ENCODE results near the gene KIF26A. TPM values are rescaled to one million over a fixed set of nuclear protein-coding genes. Genes with fewer than 3 reads are reported as not detected.

KIF26A gene
- total and polyA plus RNA-seq, 2 experiments from 2014 or later = 5.6 to 103 TPM

DNA sequence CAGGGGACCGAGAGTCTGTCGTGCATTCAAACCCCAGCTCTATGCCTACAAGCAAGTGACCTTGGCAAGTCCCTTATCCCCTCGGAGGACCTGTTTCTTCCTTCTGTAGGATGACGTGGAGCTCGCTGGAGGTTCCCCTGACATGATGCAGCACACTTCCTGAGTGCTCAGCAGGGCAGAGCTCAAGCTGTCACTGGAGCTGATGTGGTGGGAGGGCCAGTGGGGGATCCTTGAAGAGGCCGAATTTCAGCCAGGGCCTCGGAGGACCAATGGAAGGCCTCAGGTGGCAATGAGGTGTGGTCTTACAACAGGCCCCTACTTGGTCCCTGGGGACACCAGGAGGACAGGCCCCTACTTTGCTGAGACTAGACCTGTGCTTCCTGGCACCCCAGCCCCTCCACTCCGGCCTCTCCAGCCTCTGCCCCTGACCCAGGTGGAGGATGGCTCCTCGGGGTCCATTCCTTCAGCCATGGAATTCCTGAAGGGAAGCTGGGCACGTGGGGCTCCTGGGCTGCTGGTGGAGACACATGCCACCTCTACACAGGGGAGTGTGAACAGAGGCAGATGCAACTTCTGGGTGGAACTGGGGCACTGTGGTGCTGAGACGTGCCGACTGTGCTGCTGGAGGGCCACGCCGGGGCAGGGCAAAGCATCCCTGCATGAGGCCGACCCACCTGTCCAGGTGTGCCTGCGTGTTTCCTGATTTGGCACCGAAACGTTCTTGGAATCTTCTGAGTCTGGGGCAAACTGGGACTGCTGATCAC lies 18.7 kb upstream of the KIF26A start:
- Histone ChIP-seq H2AFZ (no peak overlapping the region), H3K27ac (ENCODE audit: low read depth) (no peak overlapping the region), H3F3A (replicated peaks; ENCODE audit: low read depth) (no peaks in the 10 kb centered on the region), H3K4me3 (no peak overlapping the region), H3K9me2 (ENCODE audit: insufficient read depth) (no peaks in the 10 kb centered on the region), H3K36me3 (ENCODE audit: insufficient read depth) (no peaks in the 10 kb centered on the region), H3K79me2 (replicated peaks; ENCODE audit: insufficient read depth) (no peaks in the 10 kb centered on the region), H3K4me1 (ENCODE audit: insufficient read depth) (no peaks in the 10 kb centered on the region; the same call in 1 of the 2 replicates), H3K4me2 (no peak overlapping the region), H4K20me1 (replicated peaks; ENCODE audit: insufficient read depth) (no peaks in the 10 kb centered on the region), H3K27me3 (ENCODE audit: insufficient read depth) (peaks cover 36% of the 10 kb centered on the region)
- TF ChIP-seq, protein P1, sequence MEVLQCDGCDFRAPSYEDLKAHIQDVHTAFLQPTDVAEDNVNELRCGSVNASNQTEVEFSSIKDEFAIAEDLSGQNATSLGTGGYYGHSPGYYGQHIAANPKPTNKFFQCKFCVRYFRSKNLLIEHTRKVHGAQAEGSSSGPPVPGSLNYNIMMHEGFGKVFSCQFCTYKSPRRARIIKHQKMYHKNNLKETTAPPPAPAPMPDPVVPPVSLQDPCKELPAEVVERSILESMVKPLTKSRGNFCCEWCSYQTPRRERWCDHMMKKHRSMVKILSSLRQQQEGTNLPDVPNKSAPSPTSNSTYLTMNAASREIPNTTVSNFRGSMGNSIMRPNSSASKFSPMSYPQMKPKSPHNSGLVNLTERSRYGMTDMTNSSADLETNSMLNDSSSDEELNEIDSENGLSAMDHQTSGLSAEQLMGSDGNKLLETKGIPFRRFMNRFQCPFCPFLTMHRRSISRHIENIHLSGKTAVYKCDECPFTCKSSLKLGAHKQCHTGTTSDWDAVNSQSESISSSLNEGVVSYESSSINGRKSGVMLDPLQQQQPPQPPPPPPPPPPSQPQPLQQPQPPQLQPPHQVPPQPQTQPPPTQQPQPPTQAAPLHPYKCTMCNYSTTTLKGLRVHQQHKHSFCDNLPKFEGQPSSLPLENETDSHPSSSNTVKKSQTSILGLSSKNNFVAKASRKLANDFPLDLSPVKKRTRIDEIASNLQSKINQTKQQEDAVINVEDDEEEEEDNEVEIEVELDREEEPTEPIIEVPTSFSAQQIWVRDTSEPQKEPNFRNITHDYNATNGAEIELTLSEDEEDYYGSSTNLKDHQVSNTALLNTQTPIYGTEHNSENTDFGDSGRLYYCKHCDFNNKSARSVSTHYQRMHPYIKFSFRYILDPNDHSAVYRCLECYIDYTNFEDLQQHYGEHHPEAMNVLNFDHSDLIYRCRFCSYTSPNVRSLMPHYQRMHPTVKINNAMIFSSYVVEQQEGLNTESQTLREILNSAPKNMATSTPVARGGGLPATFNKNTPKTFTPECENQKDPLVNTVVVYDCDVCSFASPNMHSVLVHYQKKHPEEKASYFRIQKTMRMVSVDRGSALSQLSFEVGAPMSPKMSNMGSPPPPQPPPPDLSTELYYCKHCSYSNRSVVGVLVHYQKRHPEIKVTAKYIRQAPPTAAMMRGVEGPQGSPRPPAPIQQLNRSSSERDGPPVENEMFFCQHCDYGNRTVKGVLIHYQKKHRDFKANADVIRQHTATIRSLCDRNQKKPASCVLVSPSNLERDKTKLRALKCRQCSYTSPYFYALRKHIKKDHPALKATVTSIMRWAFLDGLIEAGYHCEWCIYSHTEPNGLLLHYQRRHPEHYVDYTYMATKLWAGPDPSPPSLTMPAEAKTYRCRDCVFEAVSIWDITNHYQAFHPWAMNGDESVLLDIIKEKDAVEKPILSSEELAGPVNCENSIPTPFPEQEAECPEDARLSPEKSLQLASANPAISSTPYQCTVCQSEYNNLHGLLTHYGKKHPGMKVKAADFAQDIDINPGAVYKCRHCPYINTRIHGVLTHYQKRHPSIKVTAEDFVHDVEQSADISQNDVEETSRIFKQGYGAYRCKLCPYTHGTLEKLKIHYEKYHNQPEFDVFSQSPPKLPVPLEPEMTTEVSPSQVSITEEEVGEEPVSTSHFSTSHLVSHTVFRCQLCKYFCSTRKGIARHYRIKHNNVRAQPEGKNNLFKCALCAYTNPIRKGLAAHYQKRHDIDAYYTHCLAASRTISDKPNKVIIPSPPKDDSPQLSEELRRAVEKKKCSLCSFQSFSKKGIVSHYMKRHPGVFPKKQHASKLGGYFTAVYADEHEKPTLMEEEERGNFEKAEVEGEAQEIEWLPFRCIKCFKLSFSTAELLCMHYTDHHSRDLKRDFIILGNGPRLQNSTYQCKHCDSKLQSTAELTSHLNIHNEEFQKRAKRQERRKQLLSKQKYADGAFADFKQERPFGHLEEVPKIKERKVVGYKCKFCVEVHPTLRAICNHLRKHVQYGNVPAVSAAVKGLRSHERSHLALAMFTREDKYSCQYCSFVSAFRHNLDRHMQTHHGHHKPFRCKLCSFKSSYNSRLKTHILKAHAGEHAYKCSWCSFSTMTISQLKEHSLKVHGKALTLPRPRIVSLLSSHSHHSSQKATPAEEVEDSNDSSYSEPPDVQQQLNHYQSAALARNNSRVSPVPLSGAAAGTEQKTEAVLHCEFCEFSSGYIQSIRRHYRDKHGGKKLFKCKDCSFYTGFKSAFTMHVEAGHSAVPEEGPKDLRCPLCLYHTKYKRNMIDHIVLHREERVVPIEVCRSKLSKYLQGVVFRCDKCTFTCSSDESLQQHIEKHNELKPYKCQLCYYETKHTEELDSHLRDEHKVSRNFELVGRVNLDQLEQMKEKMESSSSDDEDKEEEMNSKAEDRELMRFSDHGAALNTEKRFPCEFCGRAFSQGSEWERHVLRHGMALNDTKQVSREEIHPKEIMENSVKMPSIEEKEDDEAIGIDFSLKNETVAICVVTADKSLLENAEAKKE (CRISPR knock-in tag; IDR thresholded peaks at IDR 0.05) = no peak
- TF ChIP-seq, protein P2, sequence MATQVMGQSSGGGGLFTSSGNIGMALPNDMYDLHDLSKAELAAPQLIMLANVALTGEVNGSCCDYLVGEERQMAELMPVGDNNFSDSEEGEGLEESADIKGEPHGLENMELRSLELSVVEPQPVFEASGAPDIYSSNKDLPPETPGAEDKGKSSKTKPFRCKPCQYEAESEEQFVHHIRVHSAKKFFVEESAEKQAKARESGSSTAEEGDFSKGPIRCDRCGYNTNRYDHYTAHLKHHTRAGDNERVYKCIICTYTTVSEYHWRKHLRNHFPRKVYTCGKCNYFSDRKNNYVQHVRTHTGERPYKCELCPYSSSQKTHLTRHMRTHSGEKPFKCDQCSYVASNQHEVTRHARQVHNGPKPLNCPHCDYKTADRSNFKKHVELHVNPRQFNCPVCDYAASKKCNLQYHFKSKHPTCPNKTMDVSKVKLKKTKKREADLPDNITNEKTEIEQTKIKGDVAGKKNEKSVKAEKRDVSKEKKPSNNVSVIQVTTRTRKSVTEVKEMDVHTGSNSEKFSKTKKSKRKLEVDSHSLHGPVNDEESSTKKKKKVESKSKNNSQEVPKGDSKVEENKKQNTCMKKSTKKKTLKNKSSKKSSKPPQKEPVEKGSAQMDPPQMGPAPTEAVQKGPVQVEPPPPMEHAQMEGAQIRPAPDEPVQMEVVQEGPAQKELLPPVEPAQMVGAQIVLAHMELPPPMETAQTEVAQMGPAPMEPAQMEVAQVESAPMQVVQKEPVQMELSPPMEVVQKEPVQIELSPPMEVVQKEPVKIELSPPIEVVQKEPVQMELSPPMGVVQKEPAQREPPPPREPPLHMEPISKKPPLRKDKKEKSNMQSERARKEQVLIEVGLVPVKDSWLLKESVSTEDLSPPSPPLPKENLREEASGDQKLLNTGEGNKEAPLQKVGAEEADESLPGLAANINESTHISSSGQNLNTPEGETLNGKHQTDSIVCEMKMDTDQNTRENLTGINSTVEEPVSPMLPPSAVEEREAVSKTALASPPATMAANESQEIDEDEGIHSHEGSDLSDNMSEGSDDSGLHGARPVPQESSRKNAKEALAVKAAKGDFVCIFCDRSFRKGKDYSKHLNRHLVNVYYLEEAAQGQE (IDR thresholded peaks at IDR 0.05; ENCODE audit: unreplicated experiment) = no peak
- TF ChIP-seq, protein P3, sequence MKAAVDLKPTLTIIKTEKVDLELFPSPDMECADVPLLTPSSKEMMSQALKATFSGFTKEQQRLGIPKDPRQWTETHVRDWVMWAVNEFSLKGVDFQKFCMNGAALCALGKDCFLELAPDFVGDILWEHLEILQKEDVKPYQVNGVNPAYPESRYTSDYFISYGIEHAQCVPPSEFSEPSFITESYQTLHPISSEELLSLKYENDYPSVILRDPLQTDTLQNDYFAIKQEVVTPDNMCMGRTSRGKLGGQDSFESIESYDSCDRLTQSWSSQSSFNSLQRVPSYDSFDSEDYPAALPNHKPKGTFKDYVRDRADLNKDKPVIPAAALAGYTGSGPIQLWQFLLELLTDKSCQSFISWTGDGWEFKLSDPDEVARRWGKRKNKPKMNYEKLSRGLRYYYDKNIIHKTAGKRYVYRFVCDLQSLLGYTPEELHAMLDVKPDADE (IDR thresholded peaks at IDR 0.05) = no peak
- TF ChIP-seq NANOG (IDR thresholded peaks at IDR 0.05; ENCODE audit: borderline replicate concordance) (no peak), EZH2 (IDR thresholded peaks at IDR 0.05; ENCODE audit: low read depth, unreplicated experiment) (no peak), STAT1 (IDR thresholded peaks at IDR 0.05; ENCODE audit: unreplicated experiment) (no peak), ZNF114 (CRISPR knock-in tag; IDR thresholded peaks at IDR 0.05) (no peak), EZH2phosphoT487 (IDR thresholded peaks at IDR 0.05; ENCODE audit: unreplicated experiment) (no peak), CREB1 (CRISPR knock-in tag; IDR thresholded peaks at IDR 0.05; ENCODE audit: low read depth) (no peak), ZNF331 (CRISPR knock-in tag; IDR thresholded peaks at IDR 0.05; ENCODE audit: low read depth) (no peak)
- TF ChIP-seq, protein P4, sequence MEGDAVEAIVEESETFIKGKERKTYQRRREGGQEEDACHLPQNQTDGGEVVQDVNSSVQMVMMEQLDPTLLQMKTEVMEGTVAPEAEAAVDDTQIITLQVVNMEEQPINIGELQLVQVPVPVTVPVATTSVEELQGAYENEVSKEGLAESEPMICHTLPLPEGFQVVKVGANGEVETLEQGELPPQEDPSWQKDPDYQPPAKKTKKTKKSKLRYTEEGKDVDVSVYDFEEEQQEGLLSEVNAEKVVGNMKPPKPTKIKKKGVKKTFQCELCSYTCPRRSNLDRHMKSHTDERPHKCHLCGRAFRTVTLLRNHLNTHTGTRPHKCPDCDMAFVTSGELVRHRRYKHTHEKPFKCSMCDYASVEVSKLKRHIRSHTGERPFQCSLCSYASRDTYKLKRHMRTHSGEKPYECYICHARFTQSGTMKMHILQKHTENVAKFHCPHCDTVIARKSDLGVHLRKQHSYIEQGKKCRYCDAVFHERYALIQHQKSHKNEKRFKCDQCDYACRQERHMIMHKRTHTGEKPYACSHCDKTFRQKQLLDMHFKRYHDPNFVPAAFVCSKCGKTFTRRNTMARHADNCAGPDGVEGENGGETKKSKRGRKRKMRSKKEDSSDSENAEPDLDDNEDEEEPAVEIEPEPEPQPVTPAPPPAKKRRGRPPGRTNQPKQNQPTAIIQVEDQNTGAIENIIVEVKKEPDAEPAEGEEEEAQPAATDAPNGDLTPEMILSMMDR (conservative IDR thresholded peaks at IDR 0.05; ENCODE audit: low read depth in 2 of 2) = no peak
- DNase-seq (ENCODE audit: low spot score) (no peak), ATAC-seq (no peak)
- Mint-ChIP-seq H3K27ac (no peak overlapping the region), H3K27me3 (ENCODE audit: insufficient read depth, low read depth, poor library complexity) (peaks cover 33% of the 10 kb centered on the region), H3K36me3 (ENCODE audit: low read depth) (peaks cover 3% of the 10 kb centered on the region; the same call in 2 of the 3 replicates), H3K4me1 (peaks cover 5% of the 10 kb centered on the region; the same call in 1 of the 3 replicates), H3K4me3 (no peak overlapping the region), H3K9me3 (peaks cover 7% of the 10 kb centered on the region)
